Esophagus squamous epithelium (tissue), 5 donors: ENCODE data around the gene CARMIL1. TPM values are rescaled to one million over a fixed set of nuclear protein-coding genes. Genes with fewer than 3 reads are reported as not detected.
"Not testable (repeated sequence)": the region's sequence is repeated elsewhere in the genome, so short reads cannot be mapped to it uniquely, and the experiment has no call there.

Experiments used
- DNase-seq: peaks from one replicate; lab custom pipeline; 2025; lab: John Stamatoyannopoulos, UW
- H3K27ac ChIP-seq, 4 donors: fragments of 200-600 bp; sonication (generic); one replicate each; pipeline ENCODE4 v1.5.1; 2016 to 2019; ENCODE audit warnings: mild to moderate bottlenecking in 1 of 4
- H3K27me3 ChIP-seq, 4 donors: fragments of 200-600 bp; sonication (generic); 1 replicate in 3 of 4; 2 replicates in 1 of 4; pipeline versions ENCODE4 v1.5.1 to v1.6.0; 2017 to 2021; ENCODE audit warnings: antibody characterized with exemption in 1 of 4
- H3K36me3 ChIP-seq, 3 donors: fragments of 200-600 bp; sonication (generic); one replicate each; pipeline ENCODE4 v1.5.1; 2016 to 2019
- H3K4me1 ChIP-seq, 3 donors: fragments of 200-600 bp; sonication (generic); one replicate each; pipeline ENCODE4 v1.5.1; 2017 to 2019
- H3K4me3 ChIP-seq, 4 donors: fragments of 200-600 bp; sonication (generic); 1 replicate in 3 of 4; 2 replicates in 1 of 4; pipeline ENCODE4 v1.5.1; 2016 to 2019; ENCODE audit warnings: mild to moderate bottlenecking in 2 of 4, moderate library complexity in 1 of 4
- H3K9me3 ChIP-seq, 3 donors: fragments of 200-600 bp; sonication (generic); one replicate each; pipeline ENCODE4 v1.5.1; 2016 to 2019
- CTCF ChIP-seq, 6 experiments: fragments of 450-650 bp in 4 of 6; fragments of 200-600 bp in 2 of 6; sonication (generic) in 2 of 6; IDR thresholded peaks; one replicate each; pipeline ENCODE4 v1.5.1; 2016 to 2019; ENCODE audit warnings: antibody characterized with exemption in 6 of 6, mild to moderate bottlenecking in 4 of 6, moderate library complexity in 4 of 6
- POLR2A ChIP-seq, 4 donors: fragments of 450-650 bp; IDR thresholded peaks; one replicate each; pipeline ENCODE4 v1.6.1; 2017; ENCODE audit warnings: antibody characterized with exemption in 4 of 4, mild to moderate bottlenecking in 4 of 4, moderate library complexity in 3 of 4
- WGBS, 2 donors: methylation state at CpG; one replicate each; pipeline ENCODE4 v1.1.5; 2018; 5-methylcytosine and 5-hydroxymethylcytosine counted together
- intact Hi-C: fragments of 100-400 bp; cut with DNase I; formaldehyde crosslinking; loops from one replicate; pipeline ENCODE4 v1.15.0; 2022
- total RNA-seq, 4 donors: library from RNA; depleted of rRNA; stranded (reverse); fragments of >200 nt; gene quantifications; one replicate each; pipeline ENCODE4 v1.1.0, GENCODE V29; 2016
- donor health status: DM: yes; HTN: yes; CAD: no.

Gene CARMIL1
- total RNA-seq, 4 donors from 2014 or later: 7.2 to 19.7 (median 18.3) TPM

GRCh38 chr6:25435416-25435985 lies 156.3 kb downstream of the CARMIL1 start:
- TF ChIP-seq CTCF (IDR thresholded peaks at IDR 0.05) (no peak), POLR2A (IDR thresholded peaks at IDR 0.05) (no peak)
- no peak for DNase-seq
- Histone ChIP-seq H3K9me3 (no peaks in the 10 kb centered on the region), H3K4me3 (no peak overlapping the region), H3K36me3 (peaks cover 0 to 10% (median 0%) of the 10 kb centered on the region in 3 donors), H3K27me3 (no peaks in the 10 kb centered on the region), H3K4me1 (no peaks in the 10 kb centered on the region), H3K27ac (no peak overlapping the region)
- intact Hi-C loops: no loop called here
- 54 to 67% methylated on average over 6 of the region's 6 CpGs for WGBS, 2 donors

- TF ChIP-seq CTCF (IDR thresholded peaks at IDR 0.05) (no peak), POLR2A (IDR thresholded peaks at IDR 0.05) (no peak)
- H3K4me3 ChIP-seq: no peak overlapping the region
- H3K27ac ChIP-seq: no peak overlapping the region
- no peaks in the 10 kb centered on the region for H3K9me3 ChIP-seq
- H3K36me3 ChIP-seq: peaks cover 0 to 10% (median 0%) of the 10 kb centered on the region in 3 donors
- DNase-seq: no peak
- 83 to 91% methylated on average over 3 of the region's 4 CpGs for WGBS, 2 donors
- intact Hi-C loops: no loop called here
- H3K4me1 ChIP-seq: no peaks in the 10 kb centered on the region
- no peaks in the 10 kb centered on the region for H3K27me3 ChIP-seq
Measured at GRCh38 chr6:25436760-25437159, 157.6 kb downstream of the CARMIL1 start.

GRCh38 chr6:25439368-25439767 lies 160.2 kb downstream of the CARMIL1 start:
- no peak for DNase-seq
- 88 to 95% methylated on average over 1 of the region's 1 CpG for WGBS, 2 donors

GRCh38 chr6:25441663-25442270 lies 162.6 kb downstream of the CARMIL1 start:
- no peak overlapping the region for H3K27ac ChIP-seq
- H3K4me3 ChIP-seq: no peak overlapping the region
- no peak for TF ChIP-seq CTCF (IDR thresholded peaks at IDR 0.05)
- no peak for TF ChIP-seq POLR2A (IDR thresholded peaks at IDR 0.05)
- no peak for DNase-seq
- peaks cover 0 to 3% (median 0%) of the 10 kb centered on the region in 3 donors for H3K9me3 ChIP-seq
- no peaks in the 10 kb centered on the region for H3K27me3 ChIP-seq
- 50 to 64% methylated on average over 1 of the region's 1 CpG for WGBS, 2 donors
- H3K4me1 ChIP-seq: no peaks in the 10 kb centered on the region
- H3K36me3 ChIP-seq: peaks cover 0 to 10% (median 0%) of the 10 kb centered on the region in 3 donors
- intact Hi-C loops: no loop called here

More at GRCh38 chr6:25439368-25439767, 160.2 kb downstream of the CARMIL1 start:
- no peaks in the 10 kb centered on the region for H3K4me1 ChIP-seq
- intact Hi-C loops: no loop called here
- H3K36me3 ChIP-seq: peaks cover 0 to 10% (median 0%) of the 10 kb centered on the region in 3 donors
- no peak overlapping the region for H3K4me3 ChIP-seq
- H3K9me3 ChIP-seq: no peaks in the 10 kb centered on the region
- H3K27ac ChIP-seq: no peak overlapping the region
- TF ChIP-seq POLR2A (IDR thresholded peaks at IDR 0.05) (no peak), CTCF (IDR thresholded peaks at IDR 0.05) (no peak)
- H3K27me3 ChIP-seq: no peaks in the 10 kb centered on the region

GRCh38 chr6:25442898-25443297 lies 163.7 kb downstream of the CARMIL1 start:
- no peak overlapping the region for H3K4me3 ChIP-seq
- H3K27me3 ChIP-seq: no peaks in the 10 kb centered on the region

GRCh38 chr6:25444521-25444920 lies 165.3 kb downstream of the CARMIL1 start:
- H3K36me3 ChIP-seq, H3K4me3 ChIP-seq, H3K27ac ChIP-seq, H3K27me3 ChIP-seq, intact Hi-C loops, H3K9me3 ChIP-seq, DNase-seq: not testable (repeated sequence)
- peaks cover 0 to 18% (median 0%) of the 10 kb centered on the region in 3 donors for H3K4me1 ChIP-seq
- 77 to 80% methylated on average over 4 of the region's 4 CpGs for WGBS, 2 donors

More at GRCh38 chr6:25442898-25443297, 163.7 kb downstream of the CARMIL1 start:
- H3K36me3 ChIP-seq: peaks cover 0 to 6% (median 0%) of the 10 kb centered on the region in 3 donors
- TF ChIP-seq POLR2A (IDR thresholded peaks at IDR 0.05) (no peak), CTCF (IDR thresholded peaks at IDR 0.05) (no peak)
- 53 to 100% methylated on average over 1 of the region's 1 CpG for WGBS, 2 donors
- H3K9me3 ChIP-seq: peaks cover 0 to 3% (median 0%) of the 10 kb centered on the region in 3 donors
- no peak for DNase-seq
- no peak overlapping the region for H3K27ac ChIP-seq
- H3K4me1 ChIP-seq: peaks cover 0 to 6% (median 0%) of the 10 kb centered on the region in 3 donors
- intact Hi-C loops: no loop called here
